ENCODE data around the gene RFWD3.

DNA sequence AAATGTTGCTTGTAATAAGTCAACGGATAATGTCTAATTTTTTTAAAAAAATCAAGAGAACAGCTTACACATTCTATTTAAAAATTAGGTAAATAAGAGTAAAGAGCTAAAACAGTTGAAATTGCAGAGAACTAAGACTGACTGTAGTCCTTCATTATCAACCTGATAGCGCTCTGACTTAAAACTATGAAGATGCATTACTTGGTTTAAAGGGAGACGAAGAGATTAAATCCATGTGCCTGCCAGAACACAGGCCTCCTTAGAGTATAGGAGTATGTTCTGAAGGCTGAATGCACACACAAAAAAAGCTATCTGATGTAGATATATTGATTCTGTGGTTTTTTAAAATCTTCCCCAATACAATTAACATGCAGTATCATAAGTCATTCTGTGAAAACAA lies 88.2 kb downstream of the RFWD3 start:
- TF ChIP-seq SAP30 (IDR thresholded peaks at IDR 0.05; ENCODE audit: insufficient read depth, insufficient replicate concordance, low read length), result no peak
- TF ChIP-seq, protein P1, sequence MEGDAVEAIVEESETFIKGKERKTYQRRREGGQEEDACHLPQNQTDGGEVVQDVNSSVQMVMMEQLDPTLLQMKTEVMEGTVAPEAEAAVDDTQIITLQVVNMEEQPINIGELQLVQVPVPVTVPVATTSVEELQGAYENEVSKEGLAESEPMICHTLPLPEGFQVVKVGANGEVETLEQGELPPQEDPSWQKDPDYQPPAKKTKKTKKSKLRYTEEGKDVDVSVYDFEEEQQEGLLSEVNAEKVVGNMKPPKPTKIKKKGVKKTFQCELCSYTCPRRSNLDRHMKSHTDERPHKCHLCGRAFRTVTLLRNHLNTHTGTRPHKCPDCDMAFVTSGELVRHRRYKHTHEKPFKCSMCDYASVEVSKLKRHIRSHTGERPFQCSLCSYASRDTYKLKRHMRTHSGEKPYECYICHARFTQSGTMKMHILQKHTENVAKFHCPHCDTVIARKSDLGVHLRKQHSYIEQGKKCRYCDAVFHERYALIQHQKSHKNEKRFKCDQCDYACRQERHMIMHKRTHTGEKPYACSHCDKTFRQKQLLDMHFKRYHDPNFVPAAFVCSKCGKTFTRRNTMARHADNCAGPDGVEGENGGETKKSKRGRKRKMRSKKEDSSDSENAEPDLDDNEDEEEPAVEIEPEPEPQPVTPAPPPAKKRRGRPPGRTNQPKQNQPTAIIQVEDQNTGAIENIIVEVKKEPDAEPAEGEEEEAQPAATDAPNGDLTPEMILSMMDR (IDR thresholded peaks at IDR 0.05; ENCODE audit: control extremely low read depth in 1 of 3, insufficient read depth in 1 of 3, low read depth in 1 of 3, low read length in 3 of 3), result no peak
- no peak for TF ChIP-seq POLR2A (IDR thresholded peaks at IDR 0.05; ENCODE audit: control extremely low read depth in 1 of 2, low read depth in 2 of 2, low read length in 2 of 2)
- no peak for TF ChIP-seq SP1 (IDR thresholded peaks at IDR 0.05; ENCODE audit: low read depth, low read length)
- TF ChIP-seq RAD21 (IDR thresholded peaks at IDR 0.05 in 1 of 2, conservative IDR thresholded peaks at IDR 0.05 in 1 of 2; ENCODE audit: low read depth in 2 of 2, low read length in 2 of 2), result no peak
- TF ChIP-seq JUN (IDR thresholded peaks at IDR 0.05; ENCODE audit: low read depth, low read length), result no peak
- no peak for TF ChIP-seq ATF3 (IDR thresholded peaks at IDR 0.05; ENCODE audit: insufficient read depth, low read depth, low read length)
- TF ChIP-seq HDAC2 (IDR thresholded peaks at IDR 0.05; ENCODE audit: borderline replicate concordance in 1 of 2, low read depth in 2 of 2, low read length in 2 of 2), result no peak
- TF ChIP-seq POLR2AphosphoS5 (IDR thresholded peaks at IDR 0.05; ENCODE audit: low read depth, low read length), result no peak
- TF ChIP-seq EP300 (IDR thresholded peaks at IDR 0.05; ENCODE audit: borderline replicate concordance in 1 of 2, low read depth in 2 of 2, low read length in 2 of 2), result no peak
- no peak for TF ChIP-seq EZH2 (IDR thresholded peaks at IDR 0.05; ENCODE audit: low read depth, low read length, severe bottlenecking)
- no peak for TF ChIP-seq BCL11A (IDR thresholded peaks at IDR 0.05; ENCODE audit: low read depth in 2 of 2, low read length in 2 of 2)

Data from H1 (cell line).